ENCODE results near the gene RFXANK.

GRCh38 chr19:19239675-19240074, 47.6 kb downstream of the RFXANK start:
- TF ChIP-seq POLR2AphosphoS5 (IDR thresholded peaks at IDR 0.05; ENCODE audit: low read depth, low read length) (no peak), REST (IDR thresholded peaks at IDR 0.05; ENCODE audit: insufficient read depth in 1 of 2, low read depth in 2 of 2, low read length in 2 of 2) (no peak), SIN3A (IDR thresholded peaks at IDR 0.05; ENCODE audit: borderline replicate concordance, insufficient read depth, low read length) (no peak)
